ENCODE measurements around the gene KRT7. TPM values are rescaled to one million over a fixed set of nuclear protein-coding genes. Genes with fewer than 3 reads are reported as not detected.

The KRT7 gene
- 13.9 and 19.9 TPM in 2 replicates for total RNA-seq (2022)
- Bru-seq, nascent RNA, result percentile 39 among the genes with signal in this experiment
- percentile 26 among the genes with signal in this experiment for BruChase-seq, experiment 1, labeled RNA remaining after a 2-hour chase
- BruChase-seq, experiment 2, labeled RNA remaining after a 6-hour chase, result percentile 27 among the genes with signal in this experiment
- long read RNA-seq, transcript KRT7-201 (9 exons, 1,754 nt), result major isoform, 21 of 23 reads
- long read RNA-seq, partial matches to known transcripts, result 1 of 23 reads
- long read RNA-seq, other reads (novel, unspliced or antisense), result 1 of 23 reads

GRCh38 chr12:52232674-52233461 is at the start of gene KRT7:
Gene KRT7 (plus strand): TSS chr12:52233243. CDS start chr12:52233297, 54 bp downstream.
- Histone ChIP-seq H3K4me3 (ENCODE audit: low read depth, low read length) (no peak within 1 kb of the TSS), H3K36me3 (ENCODE audit: control insufficient read depth, insufficient read depth, low read length) (no peaks in the 10 kb centered on the region), H3K27me3 (replicated peaks; ENCODE audit: control insufficient read depth, insufficient read depth, low read length) (no peaks in the 10 kb centered on the region), H3K9me3 (no peaks in the 10 kb centered on the region), H3K4me1 (peaks cover 54% of the 10 kb centered on the region)
- Mint-ChIP-seq H3K4me1 (ENCODE audit: low read depth, unreplicated experiment) (peaks cover 47% of the 10 kb centered on the region), H3K4me3 (ENCODE audit: unreplicated experiment) (peak within 1 kb of the TSS; percentile 61), H3K27ac (ENCODE audit: unreplicated experiment) (peak within 1 kb of the TSS; percentile 61), H3K36me3 (ENCODE audit: insufficient read depth, unreplicated experiment) (peaks cover 5% of the 10 kb centered on the region), H3K27me3 (ENCODE audit: insufficient read depth, unreplicated experiment) (no peaks in the 10 kb centered on the region), H3K9me3 (ENCODE audit: unreplicated experiment) (peaks cover 4% of the 10 kb centered on the region)
- BruUV-seq (replicated peaks), result no TSS peak
- ChIA-PET POLR2A (no interaction called here), CTCF (no interaction called here)
- TF ChIP-seq CTCF (IDR thresholded peaks at IDR 0.05; ENCODE audit: insufficient read depth in 1 of 2, low read depth in 1 of 2, low read length in 1 of 2, severe bottlenecking in 1 of 2, unreplicated experiment in 1 of 2), result no peak
- DNase-seq, result no peak
- intact Hi-C loops (cut with micrococcal nuclease; ENCODE audit: unreplicated experiment), result no loop called here

GRCh38 chr12:52183544-52183910 is 49.5 kb upstream of the KRT7 start:
- no peaks in the 10 kb centered on the region for H3K36me3 Mint-ChIP-seq (ENCODE audit: insufficient read depth, unreplicated experiment)
- intact Hi-C loops (cut with micrococcal nuclease; ENCODE audit: unreplicated experiment), result no loop called here
- no peak overlapping the region for H3K4me3 Mint-ChIP-seq (ENCODE audit: unreplicated experiment)
- no peak overlapping the region for H3K27ac Mint-ChIP-seq (ENCODE audit: unreplicated experiment)
- no peak for TF ChIP-seq CTCF (IDR thresholded peaks at IDR 0.05; ENCODE audit: insufficient read depth in 1 of 2, low read depth in 1 of 2, low read length in 1 of 2, severe bottlenecking in 1 of 2, unreplicated experiment in 1 of 2)
- Histone ChIP-seq H3K9me3 (no peaks in the 10 kb centered on the region), H3K4me1 (peaks cover 11% of the 10 kb centered on the region; the same call in 1 of the 2 replicates), H3K36me3 (ENCODE audit: control insufficient read depth, insufficient read depth, low read length) (no peaks in the 10 kb centered on the region), H3K27me3 (replicated peaks; ENCODE audit: control insufficient read depth, insufficient read depth, low read length) (no peaks in the 10 kb centered on the region), H3K4me3 (ENCODE audit: low read depth, low read length) (no peak overlapping the region)
- H3K4me1 Mint-ChIP-seq (ENCODE audit: low read depth, unreplicated experiment), result peaks cover 11% of the 10 kb centered on the region
- ChIA-PET CTCF (no interaction called here), POLR2A (interaction anchor here (0.6 kb wide), 1 partner anchor 132 kb away, joined by 8 read pairs; the partner anchor contains the start of gene NR4A1)
- H3K9me3 Mint-ChIP-seq (ENCODE audit: unreplicated experiment), result no peaks in the 10 kb centered on the region
- BruUV-seq (replicated peaks), result no TSS peak
- no peak for DNase-seq
- no peaks in the 10 kb centered on the region for H3K27me3 Mint-ChIP-seq (ENCODE audit: insufficient read depth, unreplicated experiment)

GRCh38 chr12:52183971-52184370 is 49.1 kb upstream of the KRT7 start:
- peaks cover 11% of the 10 kb centered on the region for H3K4me1 Mint-ChIP-seq (ENCODE audit: low read depth, unreplicated experiment)
- no peaks in the 10 kb centered on the region for H3K36me3 ChIP-seq (ENCODE audit: control insufficient read depth, insufficient read depth, low read length)
- H3K4me3 ChIP-seq (ENCODE audit: low read depth, low read length), result no peak overlapping the region
- ChIA-PET CTCF (no interaction called here), POLR2A (interaction anchor here (0.6 kb wide), 1 partner anchor 133 kb away, joined by 8 read pairs; the partner anchor contains the start of gene NR4A1)
- no peak for DNase-seq
- H3K27ac Mint-ChIP-seq (ENCODE audit: unreplicated experiment), result no peak overlapping the region
- no peaks in the 10 kb centered on the region for H3K9me3 Mint-ChIP-seq (ENCODE audit: unreplicated experiment)
- H3K36me3 Mint-ChIP-seq (ENCODE audit: insufficient read depth, unreplicated experiment), result no peaks in the 10 kb centered on the region
- no peaks in the 10 kb centered on the region for H3K27me3 ChIP-seq (replicated peaks; ENCODE audit: control insufficient read depth, insufficient read depth, low read length)
- H3K9me3 ChIP-seq, result no peaks in the 10 kb centered on the region
- TF ChIP-seq CTCF (IDR thresholded peaks at IDR 0.05; ENCODE audit: insufficient read depth in 1 of 2, low read depth in 1 of 2, low read length in 1 of 2, severe bottlenecking in 1 of 2, unreplicated experiment in 1 of 2), result no peak
- intact Hi-C loops (cut with micrococcal nuclease; ENCODE audit: unreplicated experiment), result no loop called here
- H3K27me3 Mint-ChIP-seq (ENCODE audit: insufficient read depth, unreplicated experiment), result no peaks in the 10 kb centered on the region
- no TSS peak for BruUV-seq (replicated peaks)
- peaks cover 11% of the 10 kb centered on the region; the same call in 1 of the 2 replicates for H3K4me1 ChIP-seq
- no peak overlapping the region for H3K4me3 Mint-ChIP-seq (ENCODE audit: unreplicated experiment)
